Mucosa of stomach (tissue), 1 donor: Measurements from ENCODE around the gene LRMDA.

ENCODE experiments used
- H3K27me3 ChIP-seq: one replicate; pipeline ENCODE4 v1.7.0; 2013; ENCODE audit warnings: mild to moderate bottlenecking, low read length; ENCODE audit not compliant: control insufficient read depth, insufficient read depth
- H3K36me3 ChIP-seq: one replicate; pipeline ENCODE4 v1.7.0; 2013; ENCODE audit warnings: low read length; ENCODE audit not compliant: control insufficient read depth, insufficient read depth
- H3K4me1 ChIP-seq: one replicate; pipeline ENCODE4 v1.7.0; 2013; ENCODE audit warnings: mild to moderate bottlenecking, low read length; ENCODE audit not compliant: control insufficient read depth, insufficient read depth
- H3K4me3 ChIP-seq: one replicate; pipeline ENCODE4 v1.7.0; 2013; ENCODE audit warnings: low read length
- H3K9ac ChIP-seq: one replicate; pipeline ENCODE4 v1.7.0; 2013; ENCODE audit warnings: mild to moderate bottlenecking, low read length, moderate library complexity
- H3K9me3 ChIP-seq: one replicate; pipeline ENCODE4 v1.7.0; 2013; ENCODE audit warnings: mild to moderate bottlenecking, low read length, moderate library complexity; ENCODE audit not compliant: control insufficient read depth
- donor health status: Pancreatic carcinoma.

LRMDA gene

GRCh38 chr10:76333796-76334195, 902.4 kb downstream of the LRMDA start:
- no peaks in the 10 kb centered on the region for H3K9me3 ChIP-seq
- H3K9ac ChIP-seq: no peak overlapping the region
- H3K4me3 ChIP-seq: no peak overlapping the region
- H3K4me1 ChIP-seq: peaks cover 9% of the 10 kb centered on the region
- no peaks in the 10 kb centered on the region for H3K27me3 ChIP-seq
- H3K36me3 ChIP-seq: no peaks in the 10 kb centered on the region

GRCh38 chr10:76334255-76334654, 902.8 kb downstream of the LRMDA start:
- no peak overlapping the region for H3K4me3 ChIP-seq

GRCh38 chr10:76336213-76336963, 905.0 kb downstream of the LRMDA start:
- Histone ChIP-seq H3K9ac (no peak overlapping the region), H3K9me3 (no peaks in the 10 kb centered on the region), H3K4me3 (no peak overlapping the region), H3K4me1 (peaks cover 9% of the 10 kb centered on the region), H3K36me3 (no peaks in the 10 kb centered on the region), H3K27me3 (no peaks in the 10 kb centered on the region)

More at GRCh38 chr10:76334255-76334654, 902.8 kb downstream of the LRMDA start:
- H3K9me3 ChIP-seq: no peaks in the 10 kb centered on the region
- H3K9ac ChIP-seq: no peak overlapping the region
- no peaks in the 10 kb centered on the region for H3K36me3 ChIP-seq
- peaks cover 9% of the 10 kb centered on the region for H3K4me1 ChIP-seq
- no peaks in the 10 kb centered on the region for H3K27me3 ChIP-seq

- Histone ChIP-seq H3K9me3 (no peaks in the 10 kb centered on the region), H3K36me3 (no peaks in the 10 kb centered on the region), H3K9ac (no peak overlapping the region), H3K4me3 (no peak overlapping the region), H3K4me1 (peaks cover 9% of the 10 kb centered on the region), H3K27me3 (no peaks in the 10 kb centered on the region)
These were observed 906.2 kb downstream of the LRMDA start for GRCh38 chr10:76337641-76338040.

GRCh38 chr10:76338187-76338586, 906.8 kb downstream of the LRMDA start:
- Histone ChIP-seq H3K9ac (no peak overlapping the region), H3K36me3 (no peaks in the 10 kb centered on the region), H3K4me3 (no peak overlapping the region), H3K27me3 (no peaks in the 10 kb centered on the region), H3K9me3 (no peaks in the 10 kb centered on the region), H3K4me1 (peaks cover 9% of the 10 kb centered on the region)

GRCh38 chr10:76341740-76342139, 910.3 kb downstream of the LRMDA start:
- Histone ChIP-seq H3K4me3 (no peak overlapping the region), H3K9ac (no peak overlapping the region), H3K4me1 (peaks cover under 1% of the 10 kb centered on the region), H3K9me3 (no peaks in the 10 kb centered on the region), H3K36me3 (no peaks in the 10 kb centered on the region), H3K27me3 (no peaks in the 10 kb centered on the region)

- Histone ChIP-seq H3K27me3 (no peaks in the 10 kb centered on the region), H3K9me3 (no peaks in the 10 kb centered on the region), H3K36me3 (no peaks in the 10 kb centered on the region), H3K4me3 (no peak overlapping the region), H3K9ac (no peak overlapping the region), H3K4me1 (no peaks in the 10 kb centered on the region)
These were observed 911.6 kb downstream of the LRMDA start for GRCh38 chr10:76342996-76343395.

GRCh38 chr10:76347832-76348231, 916.4 kb downstream of the LRMDA start:
- H3K36me3 ChIP-seq: no peaks in the 10 kb centered on the region
- H3K27me3 ChIP-seq: no peaks in the 10 kb centered on the region
- no peak overlapping the region for H3K9ac ChIP-seq
- no peak overlapping the region for H3K4me3 ChIP-seq
- H3K4me1 ChIP-seq: no peaks in the 10 kb centered on the region
- no peaks in the 10 kb centered on the region for H3K9me3 ChIP-seq

GRCh38 chr10:76350583-76350982, 919.2 kb downstream of the LRMDA start:
- H3K36me3 ChIP-seq: no peaks in the 10 kb centered on the region
- no peaks in the 10 kb centered on the region for H3K9me3 ChIP-seq
- no peak overlapping the region for H3K9ac ChIP-seq
- H3K27me3 ChIP-seq: no peaks in the 10 kb centered on the region
- H3K4me3 ChIP-seq: no peak overlapping the region
- H3K4me1 ChIP-seq: no peaks in the 10 kb centered on the region

GRCh38 chr10:76352300-76352699, 920.9 kb downstream of the LRMDA start:
- H3K9ac ChIP-seq: no peak overlapping the region
- H3K27me3 ChIP-seq: no peaks in the 10 kb centered on the region
- H3K36me3 ChIP-seq: no peaks in the 10 kb centered on the region
- no peak overlapping the region for H3K4me3 ChIP-seq
- no peaks in the 10 kb centered on the region for H3K4me1 ChIP-seq
- no peaks in the 10 kb centered on the region for H3K9me3 ChIP-seq

GRCh38 chr10:76353237-76353851, 921.9 kb downstream of the LRMDA start:
- Histone ChIP-seq H3K4me3 (no peak overlapping the region), H3K27me3 (no peaks in the 10 kb centered on the region), H3K4me1 (no peaks in the 10 kb centered on the region), H3K9me3 (no peaks in the 10 kb centered on the region), H3K36me3 (no peaks in the 10 kb centered on the region), H3K9ac (no peak overlapping the region)

GRCh38 chr10:76354212-76354738, 922.9 kb downstream of the LRMDA start:
- no peak overlapping the region for H3K9ac ChIP-seq
- no peaks in the 10 kb centered on the region for H3K9me3 ChIP-seq
- no peaks in the 10 kb centered on the region for H3K27me3 ChIP-seq
- H3K4me3 ChIP-seq: no peak overlapping the region
- no peaks in the 10 kb centered on the region for H3K36me3 ChIP-seq
- H3K4me1 ChIP-seq: no peaks in the 10 kb centered on the region
